Ovary (tissue), 9 donors: Measurements from ENCODE around the gene LDB2. TPM values are rescaled to one million over a fixed set of nuclear protein-coding genes. Genes with fewer than 3 reads are reported as not detected.

Experiments used
- DNase-seq, 5 donors: peaks; one replicate each; pipeline ENCODE4 v3.0.0-alpha.2; 2019 to 2020
- H3K27ac ChIP-seq, 2 donors: fragments of 200-600 bp; one replicate each; pipeline versions ENCODE4 v1.5.1 to v1.8.0; 2019 to 2022
- H3K27me3 ChIP-seq: fragments of 200-600 bp; one replicate; pipeline ENCODE4 v1.8.0; 2022
- H3K36me3 ChIP-seq: fragments of 200-600 bp; sonication (generic); one replicate; pipeline ENCODE4 v1.5.1; 2019
- H3K4me1 ChIP-seq: one replicate; pipeline ENCODE4 v1.8.1; 2013; ENCODE audit warnings: mild to moderate bottlenecking, moderate library complexity; ENCODE audit not compliant: insufficient read depth
- H3K4me3 ChIP-seq: fragments of 200-600 bp; sonication (generic); one replicate; pipeline ENCODE4 v1.5.1; 2017
- H3K9me3 ChIP-seq, 2 donors: fragments of 200-600 bp in 1 of 2; sonication (generic) in 1 of 2; one replicate each; pipeline versions ENCODE4 v1.5.1 to v1.8.1; 2013 to 2019; ENCODE audit warnings: mild to moderate bottlenecking in 1 of 2, moderate library complexity in 1 of 2
- CTCF ChIP-seq, 3 donors: fragments of 450-650 bp in 2 of 3; fragments of 200-600 bp in 1 of 3; IDR thresholded peaks; one replicate each; pipeline versions ENCODE4 v1.5.1 to v1.8.0; 2016 to 2022; ENCODE audit warnings: antibody characterized with exemption in 3 of 3, mild to moderate bottlenecking in 1 of 3
- EP300 ChIP-seq: sonication (generic); formaldehyde crosslinking; IDR thresholded peaks from one replicate; pipeline ENCODE4 v1.6.1; 2017; ENCODE audit warnings: antibody characterized with exemption
- POLR2A ChIP-seq: fragments of 450-650 bp; IDR thresholded peaks from one replicate; pipeline ENCODE4 v1.6.1; 2017; ENCODE audit warnings: antibody characterized with exemption, mild to moderate bottlenecking, moderate library complexity
- WGBS, 3 donors: extraction: QIAGEN DNeasy Blood & Tissue Kit in 1 of 3; methylation state at CpG; one replicate each; pipeline versions ENCODE4 v1.1.5 to v1.1.7; 2013 to 2017; 5-methylcytosine and 5-hydroxymethylcytosine counted together
- intact Hi-C, 4 donors: fragments of 100-400 bp; cut with DNase I; formaldehyde crosslinking; loops; one replicate each; pipeline versions ENCODE4 v1.11.0 to v1.15.1; 2022 to 2023
- polyA plus RNA-seq, 2 donors: library from polyadenylated mRNA; stranded (reverse); fragments of 200-250 nt in 1 of 2; fragments of 350-450 nt in 1 of 2; fragmentation: Illumina TruSeq in 1 of 2; extraction: RNeasy Lipid Tissue Mini Kit (QIAGEN cat#74804) in 1 of 2; gene quantifications; one replicate each; pipeline ENCODE4 v1.2.3, GENCODE V29; 2013 to 2014
- total RNA-seq, 7 donors: library from RNA; depleted of rRNA in 2 of 7; stranded (reverse); fragments of >200 nt in 2 of 7; fragmentation: NEBNext Ultra II Directional in 3 of 7; extraction: Animal tissue kit (Norgen Biotek cat#: 25700) in 3 of 7; gene quantifications; one replicate each; pipeline versions ENCODE4 v1.1.0 to v1.2.4, GENCODE V29; 2016 to 2023
- donor health status: DM: no; HTN: no; CAD: no; lungs with moderate emphysema.
- donor health status: DM: no; HTN: no; CAD: no.
- donor health status: Bipolar disorder and iron deficiency.
- donor health status: DM: yes; HTN: yes; CAD: no.
- donor health status: DM: no; HTN: no; CAD: no.
- donor health status: DM: yes; HTN: yes; CAD: no.

Gene LDB2
- total and polyA plus RNA-seq, 9 donors: 17.0 to 89.1 (median 27.4) TPM

GRCh38 chr4:16577177-16577576 is 321.3 kb downstream of the LDB2 start:
- Histone ChIP-seq H3K4me3 (no peak overlapping the region), H3K36me3 (no peaks in the 10 kb centered on the region), H3K9me3 (no peaks in the 10 kb centered on the region), H3K4me1 (no peaks in the 10 kb centered on the region), H3K27me3 (no peaks in the 10 kb centered on the region), H3K27ac (no peak overlapping the region)
- no peak for DNase-seq
- WGBS, 3 donors: 97 to 98% (median 98%) methylated on average over 3 of the region's 3 CpGs
- TF ChIP-seq CTCF (IDR thresholded peaks at IDR 0.05): no peak
- TF ChIP-seq POLR2A: no peak
- TF ChIP-seq EP300: no peak
- intact Hi-C loops: no loop called here

DNA sequence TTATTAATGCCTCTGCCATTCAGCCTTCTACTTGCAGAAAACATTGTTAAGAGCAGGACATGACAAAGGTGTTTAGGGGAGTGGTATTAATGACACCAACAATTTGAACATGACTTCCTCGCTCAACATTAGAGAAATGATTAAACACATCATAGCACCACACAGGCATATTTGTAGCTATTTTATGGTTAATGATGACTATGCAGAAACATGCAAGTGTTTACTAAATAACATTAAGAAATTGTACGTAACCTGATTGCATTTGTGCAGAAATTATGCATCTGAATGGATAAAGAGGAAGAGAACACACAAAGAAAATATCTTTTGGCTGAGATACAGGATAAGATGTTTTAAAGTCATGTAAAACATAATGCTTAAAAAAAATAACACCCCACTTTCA is 323.5 kb downstream of the LDB2 start:
- Histone ChIP-seq H3K4me3 (no peak overlapping the region), H3K27ac (no peak overlapping the region), H3K9me3 (no peaks in the 10 kb centered on the region), H3K27me3 (no peaks in the 10 kb centered on the region), H3K36me3 (no peaks in the 10 kb centered on the region), H3K4me1 (no peaks in the 10 kb centered on the region)
- intact Hi-C loops: no loop called here
- no peak for DNase-seq
- TF ChIP-seq CTCF (IDR thresholded peaks at IDR 0.05) (no peak), EP300 (no peak), POLR2A (no peak)
- 94 to 99% (median 96%) methylated on average over 2 of the region's 2 CpGs for WGBS, 3 donors

GRCh38 chr4:16573739-16574138 is 324.7 kb downstream of the LDB2 start:
- Histone ChIP-seq H3K27me3 (no peaks in the 10 kb centered on the region), H3K9me3 (no peaks in the 10 kb centered on the region), H3K4me3 (no peak overlapping the region), H3K27ac (no peak overlapping the region), H3K4me1 (no peaks in the 10 kb centered on the region), H3K36me3 (no peaks in the 10 kb centered on the region)
- WGBS, 3 donors: 13 to 20% (median 16%) methylated on average over 5 of the region's 5 CpGs
- intact Hi-C loops: no loop called here
- TF ChIP-seq POLR2A (no peak), EP300 (no peak), CTCF (IDR thresholded peaks at IDR 0.05) (no peak)
- peak in 4 of 5 donors; percentile 46 to 71 (median 66) for DNase-seq

DNA sequence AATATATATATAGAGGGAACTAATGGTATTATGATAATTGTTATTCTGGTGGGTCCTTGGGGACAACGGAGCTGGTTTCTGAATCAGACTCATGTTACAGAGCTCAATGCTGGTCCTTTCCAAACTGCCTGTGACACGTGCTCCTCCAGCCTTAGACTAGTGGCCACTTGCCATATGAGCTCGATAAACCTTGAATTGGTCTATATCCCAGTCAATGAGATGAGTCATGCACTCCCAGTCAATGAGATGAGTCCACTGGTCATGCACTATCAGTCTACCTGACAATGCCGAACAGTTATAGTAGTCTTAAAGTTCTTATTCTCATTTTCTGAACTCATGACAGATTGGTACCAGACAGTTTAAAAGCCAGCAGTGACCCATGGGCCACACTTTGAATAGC is 325.2 kb downstream of the LDB2 start:
- Histone ChIP-seq H3K4me3 (no peak overlapping the region), H3K4me1 (no peaks in the 10 kb centered on the region), H3K9me3 (no peaks in the 10 kb centered on the region), H3K27ac (no peak overlapping the region), H3K36me3 (no peaks in the 10 kb centered on the region), H3K27me3 (no peaks in the 10 kb centered on the region)
- DNase-seq: no peak
- TF ChIP-seq EP300 (no peak), POLR2A (no peak), CTCF (IDR thresholded peaks at IDR 0.05) (no peak)
- WGBS, 3 donors: 62 to 71% (median 71%) methylated on average over 4 of the region's 4 CpGs
- intact Hi-C loops: no loop called here

DNA sequence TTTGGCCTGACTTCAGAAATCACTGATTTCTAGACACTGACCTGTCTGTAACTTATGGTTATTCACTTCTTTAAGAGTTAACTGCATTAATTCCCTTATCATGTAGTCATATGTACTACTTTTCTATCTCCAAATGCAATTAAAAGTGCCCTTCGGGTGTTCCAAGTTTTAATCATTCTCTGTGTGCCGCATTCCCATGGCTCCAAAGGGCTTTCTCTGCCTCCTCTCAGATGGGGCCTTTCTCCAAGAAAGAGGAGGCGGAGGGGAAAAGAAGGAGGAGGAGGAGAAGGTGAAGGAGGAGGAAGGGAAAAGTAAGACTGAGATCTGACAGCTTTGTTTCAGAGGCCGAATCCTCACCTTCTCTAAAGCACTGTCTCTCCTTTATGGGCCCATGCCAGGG is 325.8 kb downstream of the LDB2 start:
- WGBS, 3 donors: 59 to 82% (median 78%) methylated on average over 4 of the region's 4 CpGs
- no peaks in the 10 kb centered on the region for H3K9me3 ChIP-seq
- intact Hi-C loops: no loop called here

More for the DNA sequence above, 325.8 kb downstream of the LDB2 start:
- Histone ChIP-seq H3K4me1 (no peaks in the 10 kb centered on the region), H3K27ac (no peak overlapping the region), H3K36me3 (no peaks in the 10 kb centered on the region), H3K27me3 (no peaks in the 10 kb centered on the region), H3K4me3 (no peak overlapping the region)
- TF ChIP-seq CTCF (IDR thresholded peaks at IDR 0.05) (no peak), POLR2A (no peak), EP300 (no peak)
- no peak for DNase-seq
